ENCODE data around the gene SART1.

- no peak for TF ChIP-seq CTCF (IDR thresholded peaks at IDR 0.05 in 2 of 3, conservative IDR thresholded peaks at IDR 0.05 in 1 of 3; ENCODE audit: control insufficient read depth in 2 of 3, extremely low read depth in 1 of 3, insufficient read depth in 1 of 3, low read depth in 3 of 3, low read length in 3 of 3)
- no peak for TF ChIP-seq PAX5 (IDR thresholded peaks at IDR 0.05; ENCODE audit: borderline replicate concordance, low read depth, low read length)
- TF ChIP-seq CUX1 (IDR thresholded peaks at IDR 0.05; ENCODE audit: insufficient replicate concordance, low read depth, low read length): no peak
- TF ChIP-seq EZH2 (IDR thresholded peaks at IDR 0.05; ENCODE audit: borderline replicate concordance, control insufficient read depth, low read depth, low read length): no peak
Observed at GRCh38 chr11:65932558-65932919, 29.0 kb upstream of the SART1 start.

All from GM12878 (cell line).